HG03025 (cell line): ENCODE results near the gene SELPLG.
"Not testable (repeated sequence)": the region's sequence is repeated elsewhere in the genome, so short reads cannot be mapped to it uniquely, and the experiment has no call there.

ENCODE experiments used
- ATAC-seq: cut with Tn5 transposase; IDR thresholded peaks from one replicate; pipeline ENCODE4 v1.9.1; 2021; ENCODE audit warnings: mild to moderate bottlenecking, moderate library complexity; ENCODE audit not compliant: unreplicated experiment, low FRiP score

Gene SELPLG

GRCh38 chr12:108657130-108657745 lies 23.5 kb upstream of the SELPLG start:
- no peak for ATAC-seq

DNA sequence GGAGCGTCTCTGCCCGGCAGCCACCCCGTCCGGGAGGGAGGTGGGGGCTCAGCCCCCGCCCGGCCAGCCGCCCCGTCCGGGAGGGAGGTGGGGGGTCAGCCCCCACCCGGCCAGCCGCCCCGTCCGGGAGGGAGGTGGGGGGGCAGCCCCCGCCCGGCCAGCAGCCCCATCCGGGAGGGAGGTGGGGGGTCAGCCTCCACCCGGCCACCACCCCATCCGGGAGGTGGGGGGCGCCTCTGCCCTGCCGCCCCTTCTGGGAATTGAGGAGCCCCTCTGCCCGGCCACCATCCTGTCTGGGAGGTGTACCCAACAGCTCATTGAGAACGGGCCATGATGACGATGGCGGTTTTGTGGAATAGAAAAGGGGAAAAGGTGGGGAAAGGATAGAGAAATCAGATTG lies 22.6 kb upstream of the SELPLG start:
- ATAC-seq = not testable (repeated sequence)

GRCh38 chr12:108655812-108656175 lies 22.1 kb upstream of the SELPLG start:
- ATAC-seq = not testable (repeated sequence)

GRCh38 chr12:108654622-108655021 lies 20.9 kb upstream of the SELPLG start:
- not testable (repeated sequence) for ATAC-seq

- ATAC-seq = no peak
Observed at GRCh38 chr12:108653922-108654321, 20.2 kb upstream of the SELPLG start.

DNA sequence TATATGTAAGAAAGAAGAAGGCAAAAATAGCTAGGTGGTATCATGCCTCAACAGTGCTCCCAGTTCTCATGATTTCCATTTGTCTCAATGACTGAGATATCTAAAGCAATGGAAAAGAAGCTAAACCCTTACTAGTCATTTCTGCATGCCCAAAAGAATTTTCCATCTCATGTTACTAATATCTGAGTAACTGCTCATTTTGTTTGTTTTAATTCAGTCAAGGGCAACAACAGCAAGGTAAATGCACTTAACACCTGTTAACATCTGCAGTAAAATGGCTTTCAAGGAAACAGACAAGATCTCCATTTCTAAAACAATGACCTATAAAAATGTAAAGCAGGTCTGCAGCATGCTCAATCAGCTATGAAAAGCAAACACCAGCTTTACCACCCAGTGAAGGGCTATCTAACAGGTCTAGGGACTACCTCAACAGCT lies 19.4 kb upstream of the SELPLG start:
- no peak for ATAC-seq

DNA sequence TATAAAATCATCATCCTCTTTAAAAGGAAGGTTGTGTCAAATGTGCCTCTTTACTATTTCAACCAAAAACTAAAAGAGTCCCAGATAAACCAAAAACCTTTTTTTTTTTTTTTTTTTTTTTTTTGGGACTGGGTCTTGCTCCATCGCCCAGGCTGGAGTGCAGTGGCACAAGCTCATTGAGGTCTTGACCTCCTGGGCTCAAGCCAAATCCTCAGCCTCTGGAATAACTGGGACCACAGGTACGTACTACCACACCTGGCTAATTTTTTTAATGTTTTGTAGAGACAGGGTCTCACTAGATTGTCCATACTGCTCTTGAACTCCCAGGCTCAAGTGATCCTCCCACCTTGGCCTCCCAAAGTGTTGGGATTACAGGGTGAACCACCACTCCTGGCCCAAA lies 16.4 kb upstream of the SELPLG start:
- ATAC-seq = no peak

DNA sequence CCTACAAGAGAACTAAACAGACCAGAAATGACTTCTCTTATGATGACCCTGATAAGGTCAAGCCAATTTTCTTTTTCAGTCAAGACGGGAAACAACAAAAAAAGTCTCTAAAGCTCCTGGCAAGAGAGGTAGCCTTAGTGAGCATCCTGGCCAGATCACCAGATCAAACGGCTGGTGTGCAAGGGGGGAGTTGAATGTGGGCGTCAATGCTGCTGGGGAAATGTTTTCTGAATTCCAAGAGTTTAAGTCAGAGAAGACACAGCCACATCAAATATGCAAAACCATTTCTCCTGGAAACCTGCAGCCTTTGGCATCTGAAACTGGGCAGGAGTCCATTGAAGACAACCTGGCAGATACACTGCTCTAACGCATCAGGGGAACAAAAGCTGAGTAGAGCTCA lies 16.0 kb upstream of the SELPLG start:
- ATAC-seq = no peak

- no peak for ATAC-seq
Observed at GRCh38 chr12:108649126-108649525, 15.4 kb upstream of the SELPLG start.

- ATAC-seq = no peak
Observed at GRCh38 chr12:108648371-108648770, 14.7 kb upstream of the SELPLG start.

GRCh38 chr12:108647585-108648287 lies 14.0 kb upstream of the SELPLG start:
- no peak for ATAC-seq

DNA sequence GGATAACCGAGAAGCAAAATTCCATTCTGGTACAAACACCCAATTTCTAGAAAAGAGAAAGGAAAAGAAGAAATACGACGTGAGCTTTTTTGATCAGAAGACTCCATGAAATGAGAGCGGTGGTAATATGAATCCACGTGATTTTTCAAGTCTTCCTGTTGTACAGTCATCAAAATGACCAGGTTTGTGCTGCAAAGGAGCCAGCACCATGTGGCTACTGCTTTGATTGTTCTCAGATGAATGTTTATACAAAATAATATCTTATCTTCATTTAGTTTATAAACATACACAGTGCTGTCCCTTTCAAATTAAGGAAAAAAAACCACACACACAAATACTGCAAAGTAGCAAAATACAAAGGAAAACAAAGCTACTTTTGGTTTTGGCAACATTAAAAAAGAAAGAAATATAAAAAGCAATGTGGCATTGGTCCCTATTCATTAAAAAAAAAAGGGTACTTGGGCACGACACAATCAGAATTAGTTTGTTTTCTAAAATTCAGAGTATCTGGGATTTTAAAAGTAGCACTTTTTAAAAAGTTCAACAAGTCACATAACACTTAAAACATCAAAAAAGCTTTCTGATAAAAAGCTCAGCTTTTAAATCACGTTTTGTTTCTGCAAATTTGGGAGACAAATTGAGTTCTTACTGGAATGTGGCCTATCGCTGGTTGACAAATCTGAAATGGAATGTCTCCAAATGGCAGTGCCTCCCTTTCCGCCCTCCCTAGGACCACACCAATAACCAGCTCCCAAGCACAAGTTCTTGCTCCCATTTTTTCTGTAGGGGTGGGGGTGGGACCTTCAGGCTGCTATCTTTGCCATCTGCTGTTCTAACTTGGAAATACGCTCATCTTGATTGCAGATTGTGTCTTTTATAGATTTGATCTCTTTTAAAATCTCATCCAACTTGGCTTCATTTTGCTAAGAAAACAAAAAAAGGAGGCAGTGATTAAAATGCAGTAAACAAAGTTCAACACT lies 13.2 kb upstream of the SELPLG start:
- ATAC-seq = no peak

DNA sequence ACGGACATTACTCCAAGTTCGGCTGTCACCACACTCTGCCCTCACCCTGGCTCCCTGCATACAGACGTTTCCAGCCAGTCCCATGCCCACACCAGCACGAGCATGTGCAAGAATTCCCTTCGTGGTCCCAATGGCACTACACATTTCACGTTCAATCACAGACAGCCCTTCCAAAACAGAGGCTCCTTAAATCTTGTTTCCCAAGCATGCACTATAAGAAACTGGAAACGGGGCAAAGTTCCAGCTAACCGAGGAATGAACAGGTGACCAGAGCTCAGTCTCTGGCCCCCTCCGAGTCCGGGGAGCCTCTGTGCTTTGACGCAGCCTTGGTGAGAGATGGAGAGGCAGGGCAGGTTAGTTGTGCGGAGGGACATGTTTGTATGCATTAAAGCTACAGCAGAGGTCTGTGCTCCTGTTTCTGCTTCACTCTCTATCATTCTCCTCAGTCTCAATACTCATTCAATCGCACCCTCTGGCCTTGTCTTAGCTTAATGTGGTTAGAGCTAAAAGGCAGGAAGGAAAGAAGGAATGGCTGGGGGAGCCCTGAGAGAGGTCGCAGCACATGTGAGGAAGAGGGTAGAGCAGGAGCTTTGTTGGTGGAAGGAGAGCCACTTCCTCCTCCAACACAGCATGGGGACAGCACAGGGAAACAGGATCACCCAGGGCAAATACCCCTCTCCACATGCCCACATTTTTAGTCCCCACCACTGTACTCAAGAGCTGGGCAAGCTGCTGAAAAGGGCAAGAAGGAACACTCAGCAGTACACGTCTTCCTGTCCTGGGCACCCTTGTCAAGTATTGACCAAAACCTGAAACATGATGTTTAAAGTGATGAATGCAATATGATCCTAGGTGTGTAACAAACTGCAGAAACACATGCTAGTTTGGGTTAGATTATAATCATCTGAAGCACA lies 12.2 kb upstream of the SELPLG start:
- ATAC-seq = no peak

GRCh38 chr12:108644811-108645120 lies 11.1 kb upstream of the SELPLG start:
- no peak for ATAC-seq

- ATAC-seq = no peak
Observed at GRCh38 chr12:108643941-108644810, 10.5 kb upstream of the SELPLG start.

GRCh38 chr12:108642899-108643654 lies 9.4 kb upstream of the SELPLG start:
- ATAC-seq = no peak

DNA sequence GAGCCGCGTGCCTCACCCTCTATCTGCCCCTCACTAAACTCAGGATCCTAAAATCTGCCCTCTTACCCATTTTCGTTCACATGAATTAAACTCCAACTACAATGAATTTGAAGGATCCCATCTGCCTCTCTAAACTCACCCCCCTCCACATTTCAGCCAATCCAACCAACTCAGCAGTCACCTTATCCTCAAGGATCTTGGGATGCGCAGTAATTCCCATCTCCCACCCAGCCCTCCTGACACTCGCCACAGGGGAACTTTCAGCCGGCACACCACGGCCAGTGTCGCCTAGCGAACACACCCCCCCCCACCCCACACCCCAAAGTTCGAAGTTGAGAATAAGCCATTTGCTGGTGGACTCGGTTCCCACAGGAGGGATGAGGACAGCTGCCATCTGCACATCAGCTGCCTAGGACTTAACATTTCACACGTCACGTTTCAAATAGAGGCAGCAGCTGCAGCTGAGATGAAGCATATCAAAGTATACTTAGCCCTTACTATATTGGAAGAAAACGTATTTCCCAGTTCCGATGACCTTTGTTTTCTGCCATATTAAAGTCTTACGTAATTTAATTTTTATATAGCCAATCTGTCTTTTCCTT lies 8.7 kb upstream of the SELPLG start:
- ATAC-seq = no peak
